ENCODE data around the gene RTBDN.

- TF ChIP-seq CTCF (IDR thresholded peaks at IDR 0.05) = no peak
- no peak for TF ChIP-seq EP300 (IDR thresholded peaks at IDR 0.05; ENCODE audit: low read depth)
- TF ChIP-seq POLR2A (IDR thresholded peaks at IDR 0.05) = no peak
These were observed 46.3 kb upstream of the RTBDN start for GRCh38 chr19:12880551-12881171.

Data from transverse colon (tissue), 3 donors.